Muscle of back (tissue), 11 donors: Measurements from ENCODE around the gene PLEKHO2. TPM values are rescaled to one million over a fixed set of nuclear protein-coding genes. Genes with fewer than 3 reads are reported as not detected.

ENCODE experiments used
- DNase-seq, 3 donors: peaks; one replicate each; pipeline versions ENCODE4 v3.0.0 to v3.0.0-alpha.2; 2013
- polyA plus RNA-seq, 10 donors: library from polyadenylated mRNA; unstranded; fragments of 120-200 nt; gene quantifications; one replicate each; pipeline ENCODE4 v1.2.1, GENCODE V29; 2013; ENCODE audit not compliant: insufficient read length in 10 of 10

Gene PLEKHO2
- polyA plus RNA-seq, 10 donors, result 12.7 to 17.2 (median 13.4) TPM

- no peak for DNase-seq
Measured at GRCh38 chr15:64891561-64891960, 49.8 kb downstream of the PLEKHO2 start.

GRCh38 chr15:64892847-64893403 lies 51.2 kb downstream of the PLEKHO2 start:
- no peak for DNase-seq

DNA sequence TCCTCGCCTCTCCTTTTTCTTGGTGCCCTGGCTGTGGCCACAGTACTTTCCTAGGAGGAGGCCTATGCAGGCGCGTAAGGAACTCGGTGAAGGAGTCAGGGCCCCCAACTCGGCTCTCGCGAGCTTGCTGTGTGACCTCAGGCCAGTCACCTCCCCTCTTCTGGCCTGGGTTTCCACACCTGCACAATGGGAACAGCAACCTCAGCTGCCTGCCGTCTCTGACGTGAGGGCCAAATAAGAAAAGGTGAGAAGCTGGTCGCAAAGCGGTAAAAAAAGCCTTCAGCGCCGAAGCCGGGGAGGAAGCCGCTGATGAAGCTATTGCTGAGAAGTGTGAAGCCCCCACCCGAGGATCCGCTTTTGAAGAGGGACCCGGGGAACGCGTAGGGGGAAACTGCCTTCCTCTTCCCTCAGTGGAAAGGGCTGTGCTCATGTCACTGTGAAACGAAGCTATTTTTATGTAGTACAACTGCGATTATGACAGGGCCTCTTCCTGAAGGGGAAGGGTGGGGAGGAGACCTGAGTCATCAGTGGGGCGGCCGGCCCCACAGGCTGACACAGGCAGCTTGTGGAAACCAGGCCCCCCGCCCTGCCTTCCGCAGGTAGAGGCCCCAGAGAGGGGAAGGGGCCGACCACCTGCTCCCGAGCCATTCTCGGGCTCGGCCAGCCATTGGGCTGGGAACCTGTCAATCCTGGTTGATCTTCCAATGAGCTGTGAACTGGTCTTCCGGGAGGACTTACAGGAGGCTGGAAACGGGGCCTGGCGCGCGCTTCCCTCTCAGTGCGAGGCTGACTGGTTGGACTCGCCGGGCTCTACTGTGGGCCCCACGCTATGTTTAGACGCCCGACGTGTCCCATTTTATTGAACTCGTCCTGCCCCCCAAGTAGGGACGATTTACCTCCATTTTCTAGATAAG lies 52.0 kb downstream of the PLEKHO2 start:
- DNase-seq, result peak; percentile 96 to 98 (median 98)

DNA sequence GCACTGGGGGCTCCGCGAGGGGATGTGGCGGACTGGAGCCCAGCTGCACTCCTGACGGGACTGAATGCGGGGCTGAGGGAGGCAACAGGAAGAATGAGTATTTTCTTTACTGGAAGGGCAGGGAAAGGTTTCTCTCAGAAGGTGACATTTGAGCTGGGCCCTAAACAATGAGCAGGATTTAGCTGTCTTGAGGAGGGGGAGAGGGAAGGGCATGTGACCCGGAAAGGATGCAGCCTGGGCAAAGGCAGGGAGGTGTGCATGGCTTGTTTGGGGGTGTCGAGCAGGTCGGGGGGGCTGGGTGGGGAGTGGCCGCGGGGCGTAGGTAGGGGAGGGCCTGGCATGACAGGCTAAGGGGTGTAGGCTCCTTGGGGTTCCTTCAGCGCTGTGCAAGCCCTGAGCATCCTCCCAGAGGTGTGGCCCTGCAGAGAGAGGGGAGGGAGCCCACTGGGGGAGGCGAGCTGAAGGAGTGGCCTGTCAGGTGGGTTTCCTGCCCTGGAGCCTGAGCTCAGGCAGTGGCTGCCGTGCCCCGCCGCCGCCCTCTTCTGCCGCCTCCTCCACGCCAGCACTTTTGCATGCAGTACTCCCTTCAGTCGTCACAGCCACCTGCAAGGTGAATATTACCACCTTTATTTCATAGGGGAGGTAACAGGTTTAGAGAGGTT lies 52.8 kb downstream of the PLEKHO2 start:
- no peak for DNase-seq

- DNase-seq, result peak in 2 of 3 donors; percentile 44 to 63
Measured at GRCh38 chr15:64895285-64896065, 53.8 kb downstream of the PLEKHO2 start.

- DNase-seq, result no peak
Measured at GRCh38 chr15:64896371-64897069, 54.8 kb downstream of the PLEKHO2 start.

DNA sequence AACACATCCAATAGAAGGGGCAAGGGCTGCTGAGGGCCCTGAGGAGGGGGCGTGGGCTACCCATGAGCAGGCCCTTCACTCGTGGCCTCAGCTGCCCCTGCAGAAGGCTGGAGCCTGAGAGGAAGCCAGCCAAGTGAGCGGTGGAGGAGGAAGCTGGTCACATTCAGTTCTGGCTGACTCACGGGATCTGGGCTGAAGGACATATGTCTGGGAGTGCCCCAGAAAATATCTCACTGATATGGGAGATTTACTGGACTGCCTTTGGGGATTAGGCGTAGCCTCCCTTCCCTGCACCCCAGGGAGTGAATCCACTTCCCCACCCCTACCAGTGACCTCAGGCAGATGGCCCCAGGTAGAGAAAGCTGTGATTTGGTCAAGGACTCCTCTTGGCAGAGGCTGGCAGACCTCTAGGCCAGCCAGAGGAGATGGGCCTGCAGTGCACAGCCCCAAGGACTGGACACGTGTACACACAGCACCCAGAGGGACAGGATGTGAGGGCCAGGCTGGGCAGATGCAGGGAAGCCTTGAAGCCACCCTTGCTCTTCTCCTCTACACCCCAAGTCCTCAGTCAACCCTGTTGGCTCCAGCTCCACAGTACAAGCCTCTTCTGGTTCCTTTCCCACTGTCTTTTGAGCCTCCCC lies 55.8 kb downstream of the PLEKHO2 start:
- DNase-seq, result no peak

DNA sequence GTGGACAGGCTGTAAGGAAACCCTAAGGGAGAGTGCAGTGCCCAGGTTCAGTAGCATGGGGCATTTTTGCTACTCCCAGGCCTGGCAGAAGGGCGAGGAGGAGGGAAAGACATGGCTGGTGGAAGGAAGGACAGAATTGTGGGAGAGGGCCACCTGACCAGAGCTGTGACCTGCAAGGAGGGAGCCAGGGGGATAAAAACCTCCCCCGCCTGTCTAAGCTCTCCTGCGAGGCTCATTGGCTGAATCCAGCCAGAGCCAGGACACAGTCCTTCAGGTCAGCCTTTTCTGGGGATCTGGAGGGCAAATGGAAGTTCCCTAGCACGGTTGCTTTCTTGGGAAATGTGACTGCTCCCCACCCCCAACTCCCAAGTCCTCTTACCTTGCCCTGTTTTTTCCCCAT lies 56.7 kb downstream of the PLEKHO2 start:
- no peak for DNase-seq

DNA sequence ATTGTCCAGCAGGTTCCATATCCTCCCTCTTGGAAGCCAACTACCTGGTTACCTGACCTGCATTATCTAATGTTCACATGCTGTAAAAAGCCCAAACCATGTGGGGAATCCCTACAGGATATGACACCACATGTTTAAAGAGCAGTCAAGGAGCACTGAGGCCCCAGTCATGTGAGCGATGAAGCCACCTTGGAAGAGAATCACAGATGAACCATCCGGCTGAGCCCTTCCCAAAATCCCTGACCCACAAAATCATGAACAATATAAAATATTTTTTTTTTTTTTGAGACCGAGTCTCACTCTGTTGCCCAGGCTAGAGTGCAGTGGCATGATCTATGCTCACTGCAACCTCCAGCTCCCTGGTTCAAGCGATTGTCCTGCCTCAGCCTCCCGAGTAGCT lies 59.4 kb downstream of the PLEKHO2 start:
- no peak for DNase-seq

DNA sequence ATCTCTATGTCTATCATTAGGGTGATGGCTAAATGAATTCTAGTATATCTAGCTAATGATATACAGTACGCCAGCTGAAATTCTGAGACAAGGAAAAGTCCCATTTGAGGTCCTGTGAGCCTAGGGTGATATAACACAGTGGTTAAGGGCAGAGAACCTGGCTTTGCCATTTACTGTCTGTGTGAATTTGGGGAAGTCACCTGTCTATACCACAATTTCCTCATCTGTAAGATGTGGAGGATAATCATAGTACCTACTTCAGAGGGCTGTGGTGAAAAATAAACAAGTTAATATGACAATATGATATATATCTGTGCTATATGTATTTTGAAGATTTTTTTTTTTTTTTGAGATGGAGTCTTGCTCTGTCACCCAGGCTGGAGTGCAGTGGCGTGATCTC lies 60.2 kb downstream of the PLEKHO2 start:
- DNase-seq, result no peak

DNA sequence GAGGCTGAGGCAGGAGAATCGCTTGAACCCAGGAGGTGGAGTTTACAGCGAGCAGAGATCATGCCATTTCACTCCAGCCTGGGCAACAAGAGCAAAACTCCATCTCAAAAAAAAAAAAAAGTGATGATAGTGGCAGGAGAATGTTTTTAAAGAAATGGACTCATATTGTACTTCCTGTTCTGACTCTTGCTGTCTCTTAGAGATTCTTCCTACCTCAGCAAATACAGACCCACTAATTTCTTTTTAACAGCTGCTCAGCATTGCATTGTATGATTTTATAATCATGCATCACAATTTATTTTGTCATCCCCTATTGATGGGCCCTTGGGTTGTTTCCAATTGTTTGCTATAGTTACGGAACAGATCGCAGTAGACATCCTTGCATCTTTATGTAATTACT lies 61.1 kb downstream of the PLEKHO2 start:
- no peak for DNase-seq

GRCh38 chr15:64903326-64903950 lies 61.7 kb downstream of the PLEKHO2 start:
- no peak for DNase-seq

GRCh38 chr15:64904189-64904588 lies 62.5 kb downstream of the PLEKHO2 start:
- no peak for DNase-seq

GRCh38 chr15:64905119-64905831 lies 63.6 kb downstream of the PLEKHO2 start:
- DNase-seq, result peak; percentile 62 to 88 (median 81)

GRCh38 chr15:64905941-64906340 lies 64.2 kb downstream of the PLEKHO2 start:
- DNase-seq, result no peak

DNA sequence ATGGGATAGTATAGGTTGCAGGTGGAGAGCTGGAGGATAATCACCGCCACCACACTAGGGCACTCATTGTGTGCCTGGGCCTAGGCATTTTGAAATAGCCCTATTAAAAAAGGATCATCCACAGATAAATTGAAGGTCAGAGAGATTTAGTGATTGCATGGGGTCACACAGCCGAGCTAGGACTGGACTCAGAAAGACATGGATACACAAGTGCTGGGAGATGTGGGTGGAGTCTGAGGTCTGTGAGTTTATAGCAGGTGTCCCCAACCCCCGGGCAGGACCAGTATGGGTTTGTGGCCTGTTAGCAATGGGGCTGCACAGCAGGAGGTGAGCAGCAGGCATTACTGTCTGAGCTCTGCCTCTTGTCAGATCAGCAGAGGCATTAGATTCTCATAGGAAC lies 64.7 kb downstream of the PLEKHO2 start:
- DNase-seq, result no peak

DNA sequence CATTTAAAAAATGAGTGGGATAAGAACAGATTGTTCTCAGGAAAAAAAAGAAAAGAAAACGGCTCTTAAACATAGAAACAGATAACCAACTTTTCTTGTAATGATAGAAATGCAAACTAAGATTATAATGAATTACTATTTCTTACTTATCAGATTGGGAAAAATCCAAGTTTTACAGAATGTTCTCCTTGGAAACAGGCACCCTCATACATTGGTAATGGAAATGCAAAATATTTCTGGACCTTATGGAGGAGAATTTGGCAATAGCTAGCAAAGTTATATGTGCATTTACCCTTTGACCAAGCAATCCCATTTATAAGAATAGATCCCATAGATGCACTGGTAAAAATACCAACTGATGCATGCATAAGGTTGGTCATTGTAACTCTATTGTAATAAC lies 66.3 kb downstream of the PLEKHO2 start:
- no peak for DNase-seq

GRCh38 chr15:64909546-64909945 lies 67.8 kb downstream of the PLEKHO2 start:
- DNase-seq, result no peak

DNA sequence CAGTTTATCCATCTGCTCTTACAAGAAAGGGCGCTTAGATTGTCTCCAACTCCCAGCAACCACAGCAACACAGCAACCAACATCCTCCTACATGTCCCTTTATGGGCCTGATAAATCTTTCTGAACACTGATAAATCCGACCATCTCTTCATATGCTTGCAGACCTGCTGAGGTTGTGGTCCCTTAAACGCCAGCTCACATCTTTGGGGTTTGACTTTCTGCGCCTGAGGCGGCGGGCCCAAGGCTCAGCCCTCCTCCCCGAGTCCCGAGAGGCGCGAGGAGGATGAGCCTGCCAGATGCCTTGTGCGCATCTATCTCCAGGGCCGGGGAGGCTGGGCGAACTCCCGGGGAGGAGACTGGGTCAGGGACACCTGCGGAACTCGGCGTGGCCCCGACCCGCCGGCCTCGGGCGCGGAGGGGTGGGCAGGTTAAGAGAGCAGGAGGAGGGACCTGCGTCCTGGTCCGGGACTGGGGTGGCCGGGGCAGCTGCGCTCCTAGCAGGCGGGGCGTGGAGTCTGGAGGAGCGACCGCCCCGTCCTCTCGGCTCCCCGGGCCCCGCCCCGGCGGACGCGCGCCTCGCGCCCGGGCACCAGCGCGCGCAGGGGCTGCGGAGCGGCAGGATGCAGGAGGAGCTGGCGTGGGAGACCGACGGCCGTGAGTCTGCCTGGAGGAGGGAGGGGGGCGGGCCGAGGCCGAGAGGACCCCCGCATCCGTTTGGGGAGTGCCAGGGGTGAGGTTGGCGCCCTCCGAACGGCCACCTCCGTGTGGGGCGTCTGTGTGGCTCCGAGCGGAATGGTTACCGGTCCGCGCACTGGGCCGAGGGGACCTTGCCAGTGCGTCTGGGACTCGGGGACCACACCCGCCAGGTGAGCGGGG lies 69.8 kb downstream of the PLEKHO2 start, which contains the start of gene ANKDD1A:
Gene ANKDD1A (plus strand): TSS at position 592 of the 876 bp plus-strand sequence. CDS start 29 bp downstream, at position 621.
- DNase-seq, result peak; percentile 63 to 93 (median 80)
